K562 (cell line): ENCODE measurements around the gene EIF1B. TPM values are rescaled to one million over a fixed set of nuclear protein-coding genes. Genes with fewer than 3 reads are reported as not detected.

Experiments
- CAMTA2 ChIP-seq: fragments of 250-450 bp; sonication (Bioruptor Pico); conservative IDR thresholded peaks from 2 replicates; pipeline ENCODE4 v1.5.1; 2022
- CHD4 ChIP-seq: fragments of 200-600 bp; sonication (generic); IDR thresholded peaks from 3 replicates; pipeline ENCODE4 v1.6.1; 2012; ENCODE audit warnings: low read depth, mild to moderate bottlenecking, mixed read lengths, low read length, inconsistent platforms; ENCODE audit not compliant: insufficient read depth, insufficient replicate concordance, poor library complexity, severe bottlenecking
- ILK ChIP-seq: fragments of 450-650 bp; IDR thresholded peaks from 2 replicates; pipeline ENCODE4 v1.6.1; 2016; ENCODE audit warnings: missing genetic modification characterization, low read depth, mild to moderate bottlenecking, missing compliant biosample characterization, moderate library complexity, borderline replicate concordance
- NBN ChIP-seq: fragments of 450-650 bp; IDR thresholded peaks from 2 replicates; pipeline ENCODE4 v1.6.1; 2016; ENCODE audit warnings: low read depth, mild to moderate bottlenecking
- NCOA4 ChIP-seq: fragments of 450-650 bp; IDR thresholded peaks from 2 replicates; pipeline ENCODE4 v1.6.1; 2018; ENCODE audit warnings: mild to moderate bottlenecking; ENCODE audit not compliant: partially characterized antibody
- NCOA6 ChIP-seq: fragments of 450-650 bp; IDR thresholded peaks from 2 replicates; pipeline ENCODE4 v1.6.1; 2017; ENCODE audit warnings: mild to moderate bottlenecking
- RBM17 ChIP-seq: fragments of 200-400 bp; formaldehyde crosslinking; IDR thresholded peaks from 2 replicates; pipeline ENCODE4 v1.6.1; 2017; ENCODE audit warnings: low read depth, mild to moderate bottlenecking, low read length, borderline replicate concordance
- SP1 ChIP-seq: sonication (generic); formaldehyde crosslinking; IDR thresholded peaks from 2 replicates; pipeline ENCODE4 v1.8.1; 2022; ENCODE audit warnings: mild to moderate bottlenecking, missing genetic modification reagents
- SRSF9 ChIP-seq: fragments of 200-400 bp; formaldehyde crosslinking; IDR thresholded peaks from 2 replicates; pipeline ENCODE4 v1.6.1; 2017; ENCODE audit warnings: low read depth, low read length, borderline replicate concordance
- STAG1 ChIP-seq: sonication (generic); formaldehyde crosslinking; IDR thresholded peaks from 2 replicates; pipeline ENCODE4 v1.5.0; 2020; ENCODE audit warnings: missing genetic modification reagents, borderline replicate concordance
- TRIM28 ChIP-seq: fragments of 450-650 bp; IDR thresholded peaks from 2 replicates; pipeline ENCODE4 v1.6.1; 2017
- YBX1 ChIP-seq: fragments of 450-650 bp; IDR thresholded peaks from 2 replicates; pipeline ENCODE4 v1.7.1; 2016; ENCODE audit warnings: mild to moderate bottlenecking
- ZFPM2 ChIP-seq: fragments of 250-450 bp; sonication (Bioruptor Pico); IDR thresholded peaks from 2 replicates; pipeline ENCODE4 v1.5.1; 2022; ENCODE audit warnings: mild to moderate bottlenecking
- ZNF146 ChIP-seq: IDR thresholded peaks from one replicate; pipeline ENCODE4 v1.6.1; 2018; ENCODE audit warnings: missing compliant biosample characterization; ENCODE audit not compliant: unreplicated experiment
- ZNF785 ChIP-seq: fragments of 250-450 bp; sonication (Bioruptor Pico); IDR thresholded peaks from 2 replicates; pipeline ENCODE4 v1.4.0; 2020; ENCODE audit warnings: mild to moderate bottlenecking
- polyA plus RNA-seq, 8 experiments: library from polyadenylated mRNA; depleted of rRNA in 4 of 8; stranded (reverse) in 5 of 8; unstranded in 3 of 8; fragments of >200 nt; fragmentation: Nextera tagmentation in 2 of 8; fragmentation: Illumina TruSeq in 1 of 8; extraction: Ambion mirVana in 2 of 8; extraction: Trizol in 1 of 8; gene quantifications; 2 replicates each; pipeline versions ENCODE4 v1.2.1 to v1.2.3, GENCODE V29; 2011 to 2014; ENCODE audit warnings: inconsistent platforms in 1 of 8, missing spikeins in 1 of 8
- total RNA-seq, 7 experiments: library from RNA; depleted of rRNA in 6 of 7; stranded (reverse); fragments of >200 nt in 6 of 7; fragmentation: Illumina TruSeq in 2 of 7; extraction: Trizol in 2 of 7; gene quantifications; 2 replicates each; pipeline versions ENCODE4 v1.2.1 to v1.2.3, GENCODE V29; 2011 to 2021; ENCODE audit warnings: low replicate concordance in 1 of 7
- TF ChIP-seq, protein P1 (sequence below): sonication (generic); formaldehyde crosslinking; IDR thresholded peaks from 2 replicates; pipeline ENCODE4 v1.8.0; 2022; ENCODE audit warnings: mild to moderate bottlenecking, missing genetic modification reagents
- TF ChIP-seq, protein P2 (sequence below): fragments of 450-650 bp; conservative IDR thresholded peaks from 2 replicates; pipeline ENCODE4 v1.6.1; 2016; ENCODE audit warnings: missing genetic modification characterization, low read depth, mild to moderate bottlenecking, missing compliant biosample characterization, moderate library complexity
- TF ChIP-seq, protein P3 (sequence below): fragments of 450-650 bp; IDR thresholded peaks from 2 replicates; pipeline ENCODE4 v1.6.1; 2016; ENCODE audit warnings: antibody characterized with exemption
- TF ChIP-seq, protein P4 (sequence below): sonication (generic); formaldehyde crosslinking; IDR thresholded peaks from 2 replicates; pipeline ENCODE4 v1.5.0; 2020; ENCODE audit warnings: missing genetic modification reagents
- TF ChIP-seq, protein P5 (sequence below): sonication (generic); formaldehyde crosslinking; IDR thresholded peaks from 2 replicates; pipeline ENCODE4 v1.8.0; 2022; ENCODE audit warnings: mild to moderate bottlenecking, missing genetic modification reagents

Gene EIF1B
- total and polyA plus RNA-seq, 9 of the 15 experiments (the other 6 are each of a cell fraction or from before 2014, with no cell fraction given), result 18.1 to 184 (median 78.9) TPM

DNA sequence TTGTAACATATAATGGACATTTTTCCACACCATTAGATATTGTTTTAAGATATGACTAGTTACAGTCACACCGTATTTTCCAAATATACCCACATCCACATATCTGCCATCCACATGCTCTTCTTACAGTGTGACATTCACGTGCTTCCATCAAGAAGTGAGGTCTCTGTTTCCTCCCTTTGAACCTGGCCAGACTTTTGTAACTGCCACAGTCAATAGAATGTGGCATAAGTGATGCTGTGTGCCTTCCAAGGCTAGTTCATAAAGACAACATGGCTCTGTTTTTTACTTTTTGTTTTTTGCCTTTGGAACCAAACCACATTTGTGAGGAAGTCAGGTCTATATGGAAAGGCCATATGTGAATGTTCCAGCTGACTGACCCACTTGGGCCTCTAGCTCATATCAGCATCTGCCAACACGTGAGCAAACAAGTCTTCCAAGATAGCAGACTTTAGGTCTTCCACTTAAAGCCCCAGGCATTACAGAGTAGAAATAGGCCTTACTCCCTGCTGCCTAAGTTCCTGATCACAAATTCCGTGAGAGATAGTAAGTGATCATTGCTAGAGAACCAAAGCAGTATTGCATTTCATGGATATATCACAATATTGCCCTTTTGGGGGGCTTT, 27.1 kb downstream of the EIF1B start (continued):
- TF ChIP-seq RBM17 (no peak), STAG1 (no peak), TRIM28 (no peak), NCOA6 (no peak), ZNF146 (CRISPR knock-in tag) (no peak), YBX1 (no peak), CAMTA2 (CRISPR knock-in tag) (no peak), CHD4 (no peak), SRSF9 (no peak), SP1 (CRISPR knock-in tag) (0 out of 2 replicates have a peak, but pooled peaks have one; percentile 4), ILK (tag) (no peak), ZFPM2 (CRISPR knock-in tag) (no peak), ZNF785 (CRISPR knock-in tag) (no peak), NCOA4 (no peak), NBN (no peak)
- TF ChIP-seq, protein P1, sequence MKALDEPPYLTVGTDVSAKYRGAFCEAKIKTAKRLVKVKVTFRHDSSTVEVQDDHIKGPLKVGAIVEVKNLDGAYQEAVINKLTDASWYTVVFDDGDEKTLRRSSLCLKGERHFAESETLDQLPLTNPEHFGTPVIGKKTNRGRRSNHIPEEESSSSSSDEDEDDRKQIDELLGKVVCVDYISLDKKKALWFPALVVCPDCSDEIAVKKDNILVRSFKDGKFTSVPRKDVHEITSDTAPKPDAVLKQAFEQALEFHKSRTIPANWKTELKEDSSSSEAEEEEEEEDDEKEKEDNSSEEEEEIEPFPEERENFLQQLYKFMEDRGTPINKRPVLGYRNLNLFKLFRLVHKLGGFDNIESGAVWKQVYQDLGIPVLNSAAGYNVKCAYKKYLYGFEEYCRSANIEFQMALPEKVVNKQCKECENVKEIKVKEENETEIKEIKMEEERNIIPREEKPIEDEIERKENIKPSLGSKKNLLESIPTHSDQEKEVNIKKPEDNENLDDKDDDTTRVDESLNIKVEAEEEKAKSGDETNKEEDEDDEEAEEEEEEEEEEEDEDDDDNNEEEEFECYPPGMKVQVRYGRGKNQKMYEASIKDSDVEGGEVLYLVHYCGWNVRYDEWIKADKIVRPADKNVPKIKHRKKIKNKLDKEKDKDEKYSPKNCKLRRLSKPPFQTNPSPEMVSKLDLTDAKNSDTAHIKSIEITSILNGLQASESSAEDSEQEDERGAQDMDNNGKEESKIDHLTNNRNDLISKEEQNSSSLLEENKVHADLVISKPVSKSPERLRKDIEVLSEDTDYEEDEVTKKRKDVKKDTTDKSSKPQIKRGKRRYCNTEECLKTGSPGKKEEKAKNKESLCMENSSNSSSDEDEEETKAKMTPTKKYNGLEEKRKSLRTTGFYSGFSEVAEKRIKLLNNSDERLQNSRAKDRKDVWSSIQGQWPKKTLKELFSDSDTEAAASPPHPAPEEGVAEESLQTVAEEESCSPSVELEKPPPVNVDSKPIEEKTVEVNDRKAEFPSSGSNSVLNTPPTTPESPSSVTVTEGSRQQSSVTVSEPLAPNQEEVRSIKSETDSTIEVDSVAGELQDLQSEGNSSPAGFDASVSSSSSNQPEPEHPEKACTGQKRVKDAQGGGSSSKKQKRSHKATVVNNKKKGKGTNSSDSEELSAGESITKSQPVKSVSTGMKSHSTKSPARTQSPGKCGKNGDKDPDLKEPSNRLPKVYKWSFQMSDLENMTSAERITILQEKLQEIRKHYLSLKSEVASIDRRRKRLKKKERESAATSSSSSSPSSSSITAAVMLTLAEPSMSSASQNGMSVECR (CRISPR knock-in tag), result no peak
- TF ChIP-seq, protein P2, sequence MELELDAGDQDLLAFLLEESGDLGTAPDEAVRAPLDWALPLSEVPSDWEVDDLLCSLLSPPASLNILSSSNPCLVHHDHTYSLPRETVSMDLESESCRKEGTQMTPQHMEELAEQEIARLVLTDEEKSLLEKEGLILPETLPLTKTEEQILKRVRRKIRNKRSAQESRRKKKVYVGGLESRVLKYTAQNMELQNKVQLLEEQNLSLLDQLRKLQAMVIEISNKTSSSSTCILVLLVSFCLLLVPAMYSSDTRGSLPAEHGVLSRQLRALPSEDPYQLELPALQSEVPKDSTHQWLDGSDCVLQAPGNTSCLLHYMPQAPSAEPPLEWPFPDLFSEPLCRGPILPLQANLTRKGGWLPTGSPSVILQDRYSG (tag), result 0 out of 2 replicates have a peak, but pooled peaks have one; percentile 27
- TF ChIP-seq, protein P3, sequence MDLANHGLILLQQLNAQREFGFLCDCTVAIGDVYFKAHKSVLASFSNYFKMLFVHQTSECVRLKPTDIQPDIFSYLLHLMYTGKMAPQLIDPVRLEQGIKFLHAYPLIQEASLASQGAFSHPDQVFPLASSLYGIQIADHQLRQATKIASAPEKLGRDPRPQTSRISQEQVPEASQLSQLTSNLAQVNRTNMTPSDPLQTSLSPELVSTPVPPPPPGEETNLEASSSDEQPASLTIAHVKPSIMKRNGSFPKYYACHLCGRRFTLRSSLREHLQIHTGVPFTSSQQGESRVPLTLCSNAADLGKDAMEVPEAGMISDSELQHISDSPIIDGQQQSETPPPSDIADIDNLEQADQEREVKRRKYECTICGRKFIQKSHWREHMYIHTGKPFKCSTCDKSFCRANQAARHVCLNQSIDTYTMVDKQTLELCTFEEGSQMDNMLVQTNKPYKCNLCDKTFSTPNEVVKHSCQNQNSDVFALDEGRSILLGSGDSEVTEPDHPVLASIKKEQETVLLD, result no peak
- TF ChIP-seq, protein P4, sequence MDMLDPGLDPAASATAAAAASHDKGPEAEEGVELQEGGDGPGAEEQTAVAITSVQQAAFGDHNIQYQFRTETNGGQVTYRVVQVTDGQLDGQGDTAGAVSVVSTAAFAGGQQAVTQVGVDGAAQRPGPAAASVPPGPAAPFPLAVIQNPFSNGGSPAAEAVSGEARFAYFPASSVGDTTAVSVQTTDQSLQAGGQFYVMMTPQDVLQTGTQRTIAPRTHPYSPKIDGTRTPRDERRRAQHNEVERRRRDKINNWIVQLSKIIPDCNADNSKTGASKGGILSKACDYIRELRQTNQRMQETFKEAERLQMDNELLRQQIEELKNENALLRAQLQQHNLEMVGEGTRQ (CRISPR knock-in tag), result peak; percentile 71
- TF ChIP-seq, protein P5, sequence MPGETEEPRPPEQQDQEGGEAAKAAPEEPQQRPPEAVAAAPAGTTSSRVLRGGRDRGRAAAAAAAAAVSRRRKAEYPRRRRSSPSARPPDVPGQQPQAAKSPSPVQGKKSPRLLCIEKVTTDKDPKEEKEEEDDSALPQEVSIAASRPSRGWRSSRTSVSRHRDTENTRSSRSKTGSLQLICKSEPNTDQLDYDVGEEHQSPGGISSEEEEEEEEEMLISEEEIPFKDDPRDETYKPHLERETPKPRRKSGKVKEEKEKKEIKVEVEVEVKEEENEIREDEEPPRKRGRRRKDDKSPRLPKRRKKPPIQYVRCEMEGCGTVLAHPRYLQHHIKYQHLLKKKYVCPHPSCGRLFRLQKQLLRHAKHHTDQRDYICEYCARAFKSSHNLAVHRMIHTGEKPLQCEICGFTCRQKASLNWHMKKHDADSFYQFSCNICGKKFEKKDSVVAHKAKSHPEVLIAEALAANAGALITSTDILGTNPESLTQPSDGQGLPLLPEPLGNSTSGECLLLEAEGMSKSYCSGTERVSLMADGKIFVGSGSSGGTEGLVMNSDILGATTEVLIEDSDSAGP (CRISPR knock-in tag), result no peak
